Sigmoid colon (tissue), 4 donors: ENCODE measurements around the gene GRHL1.

ENCODE experiments used
- CTCF ChIP-seq, 4 experiments: fragments of 450-650 bp in 3 of 4; fragments of 200-600 bp in 1 of 4; IDR thresholded peaks; one replicate each; pipeline ENCODE4 v1.5.1; 2016 to 2019; ENCODE audit warnings: antibody characterized with exemption in 4 of 4, mild to moderate bottlenecking in 3 of 4, moderate library complexity in 2 of 4
- EP300 ChIP-seq, 4 donors: sonication (generic); formaldehyde crosslinking; IDR thresholded peaks; one replicate each; pipeline ENCODE4 v1.6.1; 2017; ENCODE audit warnings: antibody characterized with exemption in 4 of 4
- POLR2A ChIP-seq, 2 donors: fragments of 450-650 bp; IDR thresholded peaks; one replicate each; pipeline ENCODE4 v1.6.1; 2016; ENCODE audit warnings: antibody characterized with exemption in 2 of 2, mild to moderate bottlenecking in 2 of 2, moderate library complexity in 2 of 2
- POLR2AphosphoS5 ChIP-seq, 4 donors: sonication (generic); formaldehyde crosslinking; IDR thresholded peaks; one replicate each; pipeline ENCODE4 v1.6.1; 2017; ENCODE audit warnings: antibody characterized with exemption in 4 of 4

- no peak for TF ChIP-seq CTCF (IDR thresholded peaks at IDR 0.05)
- no peak for TF ChIP-seq POLR2AphosphoS5 (IDR thresholded peaks at IDR 0.05)
- TF ChIP-seq POLR2A (IDR thresholded peaks at IDR 0.05), result no peak
- TF ChIP-seq EP300 (IDR thresholded peaks at IDR 0.05), result no peak
Measured at GRCh38 chr2:9984871-9985480, 33.5 kb downstream of the GRHL1 start.
